K562 (cell line): ENCODE data around the gene ISG20.

Source experiments
- ATF2 ChIP-seq: sonication (generic); formaldehyde crosslinking; IDR thresholded peaks from 2 replicates; pipeline ENCODE4 v1.8.1; 2022; ENCODE audit warnings: missing genetic modification reagents
- CBX8 ChIP-seq: fragments of 200-600 bp; sonication (generic); IDR thresholded peaks from 2 replicates; pipeline ENCODE4 v1.6.1; 2012; ENCODE audit warnings: borderline replicate concordance, mixed run types, low read depth, mild to moderate bottlenecking, moderate library complexity, mixed read lengths, low read length, control low read depth, inconsistent platforms; ENCODE audit not compliant: poor library complexity, severe bottlenecking; ENCODE audit errors: extremely low read depth
- CEBPZ ChIP-seq: fragments of 150-350 bp; IDR thresholded peaks from 2 replicates; pipeline ENCODE4 v1.6.1; 2014; ENCODE audit warnings: low read depth, mild to moderate bottlenecking, low read length, borderline replicate concordance
- CTCF ChIP-seq, 3 experiments: IDR thresholded peaks in 2 of 3; conservative IDR thresholded peaks in 1 of 3; 2 replicates each; pipeline ENCODE4 v1.5.1; 2011 to 2012; ENCODE audit warnings: low read length in 3 of 3, mild to moderate bottlenecking in 3 of 3, control low read depth in 2 of 3, improper control_type of control experiment in 1 of 3, inconsistent platforms in 1 of 3, low read depth in 1 of 3, mixed read lengths in 1 of 3, moderate library complexity in 1 of 3; ENCODE audit not compliant: insufficient read depth in 2 of 3
- POLR2AphosphoS5 ChIP-seq: IDR thresholded peaks from 2 replicates; pipeline ENCODE4 v1.6.1; 2011; ENCODE audit warnings: mild to moderate bottlenecking, low read depth, low read length, moderate library complexity; ENCODE audit not compliant: control insufficient read depth, insufficient read depth
- SMARCB1 ChIP-seq: IDR thresholded peaks from 2 replicates; pipeline ENCODE4 v1.6.1; 2011; ENCODE audit warnings: improper control_type of control experiment, low read depth; ENCODE audit not compliant: insufficient read length
- TCF7 ChIP-seq: sonication (generic); IDR thresholded peaks from 2 replicates; pipeline ENCODE4 v1.6.1; 2016; ENCODE audit warnings: antibody characterized with exemption, borderline replicate concordance
- TRIM28 ChIP-seq: fragments of 450-650 bp; IDR thresholded peaks from 2 replicates; pipeline ENCODE4 v1.6.1; 2017
- ZNF274 ChIP-seq: IDR thresholded peaks from 2 replicates; pipeline ENCODE4 v1.6.1; 2011; ENCODE audit warnings: low read depth, mild to moderate bottlenecking, low read length, moderate library complexity, borderline replicate concordance
- ZNF445 ChIP-seq: fragments of 250-450 bp; sonication (Bioruptor Pico); IDR thresholded peaks from 2 replicates; pipeline ENCODE4 v1.4.0; 2020; ENCODE audit warnings: low read depth, mild to moderate bottlenecking, moderate library complexity
- TF ChIP-seq, protein P1 (sequence below), 2 experiments: fragments of 450-650 bp; IDR thresholded peaks; 2 replicates each; pipeline ENCODE4 v1.6.1; 2016

DNA sequence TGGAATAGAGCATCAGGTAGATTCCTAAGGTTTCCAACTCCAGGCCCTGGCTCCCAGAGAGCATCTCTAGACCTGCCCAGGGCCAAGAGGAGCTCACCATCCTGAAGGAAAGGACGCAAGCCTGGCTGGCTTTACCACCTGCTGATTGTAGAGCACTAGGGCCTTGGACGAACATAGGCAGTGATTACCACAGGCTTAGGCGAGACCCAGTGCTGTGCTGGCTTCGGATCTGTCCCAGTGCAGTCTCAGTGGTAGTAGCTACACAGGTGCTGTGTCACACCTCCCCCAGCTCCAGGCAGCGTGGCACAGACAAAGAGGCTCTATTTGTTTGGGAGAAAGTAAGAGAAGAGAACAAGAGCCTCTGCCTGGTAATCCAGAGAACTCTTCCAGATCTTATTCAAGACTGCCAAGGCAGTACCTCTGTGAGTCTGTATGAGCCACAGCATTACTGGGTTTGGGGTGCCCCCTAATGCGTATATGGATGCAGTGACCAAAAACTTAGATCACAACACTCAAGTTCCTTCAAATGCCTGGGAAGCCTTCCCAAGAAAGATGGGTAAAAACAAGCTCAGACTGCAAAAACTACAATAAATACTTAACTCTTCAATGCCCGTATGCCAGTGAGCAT, 25.4 kb downstream of the ISG20 start:
- TF ChIP-seq TCF7 (no peak), ATF2 (CRISPR knock-in tag) (no peak), ZNF445 (CRISPR knock-in tag) (no peak), CEBPZ (no peak), POLR2AphosphoS5 (no peak), CTCF (IDR thresholded peaks at IDR 0.05 in 2 of 3, conservative IDR thresholded peaks at IDR 0.05 in 1 of 3; ENCODE audit: insufficient read depth in 2 of 3, low read depth in 1 of 3, low read length in 3 of 3) (peak in 2 of 3 experiments; percentile 22 to 34; a peak in 1 of 6 replicates), ZNF274 (no peak), SMARCB1 (no peak), CBX8 (no peak), TRIM28 (no peak)
- TF ChIP-seq, protein P1, sequence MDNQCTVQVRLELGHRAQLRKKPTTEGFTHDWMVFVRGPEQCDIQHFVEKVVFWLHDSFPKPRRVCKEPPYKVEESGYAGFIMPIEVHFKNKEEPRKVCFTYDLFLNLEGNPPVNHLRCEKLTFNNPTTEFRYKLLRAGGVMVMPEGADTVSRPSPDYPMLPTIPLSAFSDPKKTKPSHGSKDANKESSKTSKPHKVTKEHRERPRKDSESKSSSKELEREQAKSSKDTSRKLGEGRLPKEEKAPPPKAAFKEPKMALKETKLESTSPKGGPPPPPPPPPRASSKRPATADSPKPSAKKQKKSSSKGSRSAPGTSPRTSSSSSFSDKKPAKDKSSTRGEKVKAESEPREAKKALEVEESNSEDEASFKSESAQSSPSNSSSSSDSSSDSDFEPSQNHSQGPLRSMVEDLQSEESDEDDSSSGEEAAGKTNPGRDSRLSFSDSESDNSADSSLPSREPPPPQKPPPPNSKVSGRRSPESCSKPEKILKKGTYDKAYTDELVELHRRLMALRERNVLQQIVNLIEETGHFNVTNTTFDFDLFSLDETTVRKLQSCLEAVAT (IDR thresholded peaks at IDR 0.05): no peak
